Stimulated activated CD8-positive, alpha-beta memory T cell treated with anti-CD3 and anti-CD28 coated beads, Interleukin-12 subunit alpha, Interleukin-12 subunit beta, amount 100 ng/mL, for 24 hours (primary cell): ENCODE measurements around the gene C2orf76.
A peak's percentile ranks its signal among the peaks of the same experiment; 100 is the strongest.
"Not testable (repeated sequence)": the region's sequence is repeated elsewhere in the genome, so short reads cannot be mapped to it uniquely, and the experiment has no call there.

Source experiments
- DNase-seq: peaks from one replicate; pipeline ENCODE4 v3.0.0-alpha.2; 2020; ENCODE audit errors: extremely low read depth

Gene C2orf76

GRCh38 chr2:119366649-119367471, at the start of gene C2orf76, which contains the start of gene DBI:
C2orf76 (minus strand) TSS chr2:119366834; CDS start chr2:119339959, 26,875 bp downstream.
DBI (plus strand) TSS chr2:119366977; CDS start chr2:119367052, 75 bp downstream.
- DNase-seq = peak; percentile 87

- DNase-seq = no peak
Observed at GRCh38 chr2:119415630-119416029, 49.0 kb upstream of the C2orf76 start.

- DNase-seq = no peak
Observed at GRCh38 chr2:119414894-119415293, 48.3 kb upstream of the C2orf76 start.

GRCh38 chr2:119409506-119409905, 42.9 kb upstream of the C2orf76 start:
- no peak for DNase-seq

GRCh38 chr2:119408221-119408619, 41.6 kb upstream of the C2orf76 start:
- no peak for DNase-seq

GRCh38 chr2:119407430-119408220, 41.0 kb upstream of the C2orf76 start:
- no peak for DNase-seq

GRCh38 chr2:119405151-119405550, 38.5 kb upstream of the C2orf76 start:
- DNase-seq = no peak

GRCh38 chr2:119403618-119404017, 37.0 kb upstream of the C2orf76 start:
- DNase-seq = not testable (repeated sequence)

GRCh38 chr2:119402645-119403560, 36.3 kb upstream of the C2orf76 start:
- DNase-seq = no peak

GRCh38 chr2:119402106-119402505, 35.5 kb upstream of the C2orf76 start:
- no peak for DNase-seq

GRCh38 chr2:119397196-119397595, 30.6 kb upstream of the C2orf76 start:
- no peak for DNase-seq

GRCh38 chr2:119393971-119394748, 27.5 kb upstream of the C2orf76 start:
- no peak for DNase-seq

- no peak for DNase-seq
Observed at GRCh38 chr2:119389615-119390306, 23.1 kb upstream of the C2orf76 start.

- DNase-seq = no peak
Observed at GRCh38 chr2:119387381-119388129, 20.9 kb upstream of the C2orf76 start.

- DNase-seq = no peak
Observed at GRCh38 chr2:119385466-119385865, 18.8 kb upstream of the C2orf76 start.

GRCh38 chr2:119384971-119385370, 18.3 kb upstream of the C2orf76 start:
- DNase-seq = no peak

GRCh38 chr2:119383410-119384140, 16.9 kb upstream of the C2orf76 start:
- DNase-seq = no peak

- no peak for DNase-seq
Observed at GRCh38 chr2:119378566-119378965, 11.9 kb upstream of the C2orf76 start.

- DNase-seq = no peak
Observed at GRCh38 chr2:119377993-119378345, 11.3 kb upstream of the C2orf76 start.
